H1 (cell line): ENCODE measurements around the gene HJURP. TPM values are rescaled to one million over a fixed set of nuclear protein-coding genes. Genes with fewer than 3 reads are reported as not detected.

Experiments
- HDAC2 ChIP-seq, 2 experiments: fragments of 300-600 bp in 1 of 2; sonication (generic) in 1 of 2; IDR thresholded peaks; 2 replicates each; pipeline ENCODE4 v1.6.1; 2011 to 2012; ENCODE audit warnings: low read depth in 2 of 2, low read length in 2 of 2, mild to moderate bottlenecking in 2 of 2, moderate library complexity in 2 of 2, borderline replicate concordance in 1 of 2, inconsistent platforms in 1 of 2
- JUND ChIP-seq: IDR thresholded peaks from 2 replicates; pipeline ENCODE4 v1.6.1; 2011; ENCODE audit warnings: mild to moderate bottlenecking, improper control_type of control experiment, low read length
- polyA plus RNA-seq, 7 experiments: library from polyadenylated mRNA; depleted of rRNA in 3 of 7; stranded (reverse) in 5 of 7; unstranded in 2 of 7; fragments of >200 nt in 5 of 7; fragments of 200-250 nt in 2 of 7; gene quantifications; 1 replicate in 5 of 7; 2 replicates in 1 of 7; 4 replicates in 1 of 7; pipeline versions ENCODE4 v1.2.1 to v1.2.3, GENCODE V29; 2011 to 2013; ENCODE audit warnings: missing spikeins in 2 of 7, mixed read lengths in 2 of 7
- total RNA-seq: library from RNA; stranded (reverse); fragmentation: NEBNext Ultra II Directional; extraction: Animal tissue kit (Norgen Biotek cat#: 25700); gene quantifications from 2 replicates; pipeline ENCODE4 v1.2.1, GENCODE V29; 2021

Gene HJURP
- total and polyA plus RNA-seq, 2 of the 8 experiments (the other 6 are each of a cell fraction or from before 2014, with no cell fraction given): 49.3 to 60.5 TPM

DNA sequence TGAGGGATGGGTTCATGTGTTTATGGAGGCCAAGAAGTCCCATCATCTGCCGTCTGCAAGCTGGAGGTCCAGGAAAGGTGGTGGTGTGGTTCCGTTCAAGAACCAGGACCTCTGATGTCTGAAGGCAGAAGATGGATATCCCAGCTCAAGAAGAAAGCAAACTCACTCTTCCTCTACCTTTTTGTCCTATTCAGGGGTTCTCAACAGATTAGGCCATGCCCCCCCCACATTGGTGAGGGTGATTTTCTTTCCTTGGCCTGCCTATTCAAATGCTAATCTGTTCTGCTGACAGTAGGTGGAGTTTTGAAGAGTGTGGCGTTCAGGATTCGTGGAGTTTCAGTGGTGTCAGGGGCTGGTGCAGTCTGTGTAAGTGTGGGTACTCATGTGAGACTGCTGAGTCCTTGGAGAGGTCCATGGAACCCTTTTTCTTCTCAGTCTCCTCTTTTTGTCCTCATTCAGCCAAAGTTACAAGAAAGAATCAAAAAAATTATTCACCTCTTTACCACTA lies 8.0 kb upstream of the HJURP start (continued):
- no peak for TF ChIP-seq HDAC2 (IDR thresholded peaks at IDR 0.05; ENCODE audit: borderline replicate concordance in 1 of 2, low read depth in 2 of 2, low read length in 2 of 2)
- TF ChIP-seq JUND: no peak
- TF ChIP-seq, all 59 proteins: peak for 0
